Mucosa of descending colon (tissue), 3 donors: Measurements from ENCODE around the gene SDK1. TPM values are rescaled to one million over a fixed set of nuclear protein-coding genes. Genes with fewer than 3 reads are reported as not detected.

Source experiments
- ATAC-seq: fragments of 200-7000 bp; cut with Tn5 transposase; one replicate; pipeline ENCODE4 v1.9.1; 2020; ENCODE audit warnings: mild to moderate bottlenecking, moderate library complexity
- DNase-seq, 3 donors: peaks; one replicate each; pipeline ENCODE4 v3.0.0-alpha.2; 2020
- H3K36me3 ChIP-seq: fragments of 200-600 bp; one replicate; pipeline ENCODE4 v1.8.0; 2021; ENCODE audit warnings: low read depth, mild to moderate bottlenecking
- H3K4me1 ChIP-seq: fragments of 200-600 bp; one replicate; pipeline ENCODE4 v1.8.0; 2021; ENCODE audit warnings: low read depth, mild to moderate bottlenecking
- H3K4me3 ChIP-seq: fragments of 200-600 bp; one replicate; pipeline ENCODE4 v1.8.0; 2021; ENCODE audit warnings: mild to moderate bottlenecking
- H3K9me3 ChIP-seq: fragments of 200-600 bp; one replicate; pipeline ENCODE4 v1.8.0; 2021; ENCODE audit warnings: mild to moderate bottlenecking
- intact Hi-C, 2 donors: fragments of 100-400 bp; cut with DNase I in 1 of 2; cut with micrococcal nuclease in 1 of 2; formaldehyde crosslinking; loops; one replicate each; pipeline versions ENCODE4 v1.11.0 to v1.11.1; 2022; cut with DNase I, micrococcal nuclease
- total RNA-seq, 3 donors: library from RNA; stranded (reverse); fragmentation: NEBNext Ultra II Directional in 2 of 3; extraction: Animal tissue kit (Norgen Biotek cat#: 25700) in 2 of 3; gene quantifications; one replicate each; pipeline versions ENCODE4 v1.2.1 to v1.2.4, GENCODE V29; 2021 to 2023
- TF ChIP-seq, protein P1 (sequence below): fragments of 200-600 bp; IDR thresholded peaks from one replicate; pipeline ENCODE4 v1.8.0; 2022; ENCODE audit warnings: antibody characterized with exemption, mild to moderate bottlenecking
- donor health status: DM: no; HTN: no; CAD: no; lungs with moderate emphysema.
- donor health status: DM: no; HTN: no; CAD: no.
- donor health status: DM: no; HTN: yes; CAD: no.

Gene SDK1
- total RNA-seq, 3 donors from 2014 or later: 2.7 to 20.2 (median 4.2) TPM

DNA sequence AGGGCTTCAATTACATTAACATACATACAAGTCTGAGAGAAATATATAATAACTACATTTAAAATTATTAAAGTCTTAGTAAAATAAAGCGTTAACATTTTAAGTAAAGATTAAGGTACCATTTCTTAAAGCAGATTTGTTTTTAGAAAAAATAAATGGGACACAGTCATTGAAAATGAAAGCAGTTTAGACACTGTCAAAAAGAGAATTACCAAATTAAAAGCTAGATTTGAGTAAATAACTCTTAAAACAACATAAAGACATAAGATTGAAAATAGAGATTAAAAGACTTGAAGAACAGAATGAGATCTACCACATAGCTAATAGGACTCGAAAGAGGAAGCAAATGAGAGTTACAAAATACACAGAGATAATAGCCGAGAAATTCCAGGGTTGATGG, 818.8 kb downstream of the SDK1 start:
- intact Hi-C loops: no loop called here
- DNase-seq (no peak), ATAC-seq (no peak)
- no peaks in the 10 kb centered on the region for H3K36me3 ChIP-seq
- TF ChIP-seq, protein P1, sequence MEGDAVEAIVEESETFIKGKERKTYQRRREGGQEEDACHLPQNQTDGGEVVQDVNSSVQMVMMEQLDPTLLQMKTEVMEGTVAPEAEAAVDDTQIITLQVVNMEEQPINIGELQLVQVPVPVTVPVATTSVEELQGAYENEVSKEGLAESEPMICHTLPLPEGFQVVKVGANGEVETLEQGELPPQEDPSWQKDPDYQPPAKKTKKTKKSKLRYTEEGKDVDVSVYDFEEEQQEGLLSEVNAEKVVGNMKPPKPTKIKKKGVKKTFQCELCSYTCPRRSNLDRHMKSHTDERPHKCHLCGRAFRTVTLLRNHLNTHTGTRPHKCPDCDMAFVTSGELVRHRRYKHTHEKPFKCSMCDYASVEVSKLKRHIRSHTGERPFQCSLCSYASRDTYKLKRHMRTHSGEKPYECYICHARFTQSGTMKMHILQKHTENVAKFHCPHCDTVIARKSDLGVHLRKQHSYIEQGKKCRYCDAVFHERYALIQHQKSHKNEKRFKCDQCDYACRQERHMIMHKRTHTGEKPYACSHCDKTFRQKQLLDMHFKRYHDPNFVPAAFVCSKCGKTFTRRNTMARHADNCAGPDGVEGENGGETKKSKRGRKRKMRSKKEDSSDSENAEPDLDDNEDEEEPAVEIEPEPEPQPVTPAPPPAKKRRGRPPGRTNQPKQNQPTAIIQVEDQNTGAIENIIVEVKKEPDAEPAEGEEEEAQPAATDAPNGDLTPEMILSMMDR: no peak
- H3K4me1 ChIP-seq: no peaks in the 10 kb centered on the region
- no peak overlapping the region for H3K4me3 ChIP-seq
- H3K9me3 ChIP-seq: peaks cover 7% of the 10 kb centered on the region

DNA sequence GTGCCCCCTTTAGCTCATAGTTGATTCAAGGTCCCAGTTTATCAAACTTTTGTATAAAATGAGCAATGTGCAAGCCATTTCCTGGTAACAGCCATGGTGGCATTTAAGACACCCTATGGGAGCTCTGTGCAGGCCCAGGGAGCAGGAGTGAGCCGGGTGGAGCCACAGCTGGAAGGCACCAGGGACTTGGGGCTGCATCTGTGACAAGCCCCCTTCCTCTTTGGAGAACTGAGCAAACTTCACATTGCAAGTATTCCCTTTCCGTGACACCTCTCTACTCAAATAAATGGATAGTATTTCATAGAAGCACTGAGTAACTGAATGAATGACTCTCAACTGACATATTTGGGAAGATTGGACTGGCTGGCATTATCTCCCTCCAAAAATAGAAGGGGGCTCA, 822.3 kb downstream of the SDK1 start:
- no peak for ATAC-seq
- Histone ChIP-seq H3K9me3 (peaks cover 7% of the 10 kb centered on the region), H3K4me3 (no peak overlapping the region), H3K4me1 (no peaks in the 10 kb centered on the region), H3K36me3 (no peaks in the 10 kb centered on the region)
- intact Hi-C loops: no loop called here
- TF ChIP-seq, protein P1: no peak
- no peak for DNase-seq

DNA sequence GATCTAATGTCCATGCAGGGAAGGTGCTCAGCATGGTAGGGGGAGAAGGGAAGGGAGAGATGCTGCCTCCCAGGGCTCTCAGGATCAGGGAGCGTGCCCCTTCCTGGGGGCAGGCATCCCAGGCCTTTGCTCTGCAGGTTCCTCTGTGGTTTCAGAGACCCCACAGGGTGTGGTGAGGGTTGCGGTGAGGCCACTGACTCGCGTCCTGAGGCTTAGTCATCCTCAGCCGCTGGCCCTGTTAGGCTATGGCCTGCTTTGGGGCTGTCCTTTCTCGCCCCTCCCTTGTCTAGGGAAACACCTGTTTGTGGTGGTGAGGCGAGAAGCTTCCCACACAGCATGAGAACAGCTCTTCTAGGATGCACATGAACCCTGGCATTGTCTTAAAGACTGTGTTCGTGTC, 822.8 kb downstream of the SDK1 start:
- no peak for ATAC-seq
- TF ChIP-seq, protein P1: no peak

DNA sequence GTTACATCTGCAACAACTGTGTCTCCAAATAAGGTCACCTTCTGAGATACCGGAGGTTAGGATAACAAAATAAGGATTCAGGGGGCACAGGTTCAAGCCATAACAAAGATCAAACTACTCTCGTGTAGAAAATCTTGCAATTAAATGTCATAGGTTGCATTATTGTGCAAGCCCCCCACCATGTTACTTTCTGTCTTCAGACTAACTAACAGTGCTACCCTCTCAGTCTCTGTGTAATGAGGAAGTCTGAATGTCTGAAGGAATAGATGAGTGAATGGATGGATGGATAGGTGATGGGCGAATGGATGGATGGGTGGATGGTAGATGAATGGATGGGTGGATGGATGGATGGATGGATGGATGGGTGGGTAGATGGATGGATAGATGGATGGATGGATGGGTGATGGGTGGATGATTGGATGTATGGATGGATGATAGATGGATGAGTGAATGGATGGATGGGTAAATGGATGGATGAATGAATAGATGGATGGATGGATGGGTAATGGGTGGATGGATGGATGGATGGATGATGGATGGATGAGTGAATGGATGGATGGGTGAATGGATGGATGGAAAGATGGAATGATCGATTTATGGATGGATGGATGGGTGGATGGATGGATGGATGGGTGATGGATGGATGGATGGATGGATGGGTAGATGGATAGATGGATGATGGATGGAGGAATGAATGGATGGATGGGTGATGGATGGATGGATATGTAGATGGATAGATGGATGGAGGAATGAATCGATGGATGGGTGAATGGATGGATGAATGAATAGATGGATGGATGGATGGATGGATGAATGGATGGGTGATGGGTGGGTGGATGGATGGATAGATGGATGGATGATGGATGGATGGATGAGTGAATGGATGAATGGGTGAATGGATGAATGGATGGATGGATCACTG, 823.8 kb downstream of the SDK1 start:
- Histone ChIP-seq H3K4me3 (no peak overlapping the region), H3K9me3 (peaks cover 7% of the 10 kb centered on the region), H3K4me1 (no peaks in the 10 kb centered on the region), H3K36me3 (no peaks in the 10 kb centered on the region)
- intact Hi-C loops: no loop called here
- TF ChIP-seq, protein P1: no peak
- DNase-seq (no peak), ATAC-seq (no peak)

More for the DNA sequence above, 822.8 kb downstream of the SDK1 start:
- Histone ChIP-seq H3K4me3 (no peak overlapping the region), H3K9me3 (peaks cover 7% of the 10 kb centered on the region), H3K4me1 (no peaks in the 10 kb centered on the region), H3K36me3 (no peaks in the 10 kb centered on the region)
- DNase-seq: no peak
- intact Hi-C loops: no loop called here

DNA sequence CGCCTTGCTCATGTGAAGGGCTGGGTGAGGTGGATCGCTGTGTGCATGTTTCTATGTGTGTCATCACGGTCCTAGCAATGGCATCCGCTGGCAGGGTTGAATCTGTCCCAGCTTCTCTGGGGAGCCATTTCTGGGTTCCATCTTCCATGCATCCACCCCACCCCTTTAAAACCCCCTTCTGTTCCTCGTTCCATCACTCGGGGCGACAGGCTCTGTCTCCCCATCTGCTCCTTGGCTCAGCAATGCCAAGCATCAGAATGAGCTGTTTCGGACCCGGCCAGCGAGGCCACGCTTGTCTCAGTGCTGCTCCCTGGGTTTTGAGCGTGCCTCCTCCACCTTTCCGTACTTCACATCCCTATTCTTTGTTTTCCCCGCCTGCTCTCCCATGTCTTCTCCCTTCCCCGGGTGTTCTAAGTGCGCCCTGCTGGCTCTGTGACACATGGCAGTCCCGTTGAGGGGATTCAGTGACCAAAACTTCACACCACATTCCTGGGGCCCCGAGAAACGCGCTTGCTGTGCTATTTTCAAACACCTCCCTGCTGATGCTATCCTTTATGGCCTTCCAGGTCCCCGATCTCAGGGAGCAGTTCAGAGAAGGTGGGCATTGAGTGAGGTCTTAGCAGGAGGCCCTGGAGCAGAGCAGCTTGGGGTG, 827.0 kb downstream of the SDK1 start:
- Histone ChIP-seq H3K36me3 (no peaks in the 10 kb centered on the region), H3K4me3 (no peak overlapping the region), H3K4me1 (no peaks in the 10 kb centered on the region), H3K9me3 (no peaks in the 10 kb centered on the region)
- ATAC-seq (no peak), DNase-seq (no peak)
- TF ChIP-seq, protein P1: no peak
- intact Hi-C loops: no loop called here
